IPS-NIHi7 (cell line): ENCODE measurements around the gene ZFYVE9.
A peak's percentile ranks its signal among the peaks of the same experiment; 100 is the strongest.

Experiments used
- DNase-seq: peaks from one replicate; pipeline ENCODE4 v3.0.0; 2012; ENCODE audit warnings: mixed read lengths; ENCODE audit errors: extremely low spot score

ZFYVE9 gene

DNA sequence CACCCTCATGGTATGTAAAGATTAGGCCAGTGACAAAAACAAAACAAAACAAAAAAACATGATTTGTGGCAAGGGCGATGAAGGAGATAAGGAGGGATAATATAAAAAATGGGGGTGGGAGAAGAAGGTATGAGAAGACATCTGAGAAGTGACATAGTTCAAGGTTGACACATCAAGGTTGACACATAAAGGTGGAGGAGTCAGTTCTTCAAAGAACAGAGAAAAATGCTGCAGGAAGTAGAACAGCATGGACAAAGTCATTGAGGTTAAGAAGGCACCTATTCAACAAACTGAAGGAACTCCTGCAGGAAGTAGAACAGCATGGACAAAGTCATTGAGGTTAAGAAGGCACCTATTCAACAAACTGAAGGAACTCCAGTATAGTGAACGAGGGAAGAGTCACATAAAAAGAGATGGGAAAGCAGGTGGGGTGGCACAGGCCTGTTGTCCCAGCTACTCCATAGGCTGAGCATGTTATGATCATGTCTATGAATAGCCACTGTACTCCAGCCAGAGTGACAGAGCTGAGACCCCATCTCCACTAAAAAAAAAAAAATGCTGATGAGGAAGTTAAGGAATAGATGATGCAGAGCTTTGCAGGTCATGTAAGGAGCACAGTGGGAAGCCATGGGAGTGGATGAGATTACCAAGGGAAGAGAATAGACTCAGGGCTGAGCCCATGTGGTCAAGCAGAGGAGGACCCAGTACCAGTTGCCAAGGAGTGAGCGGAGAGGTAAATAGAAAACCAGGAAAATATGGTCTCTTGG, 101.5 kb downstream of the ZFYVE9 start:
- DNase-seq = no peak

- no peak for DNase-seq
Measured at GRCh38 chr1:52249831-52250230, 107.9 kb downstream of the ZFYVE9 start.

GRCh38 chr1:52253421-52253820, 111.5 kb downstream of the ZFYVE9 start:
- DNase-seq = no peak

DNA sequence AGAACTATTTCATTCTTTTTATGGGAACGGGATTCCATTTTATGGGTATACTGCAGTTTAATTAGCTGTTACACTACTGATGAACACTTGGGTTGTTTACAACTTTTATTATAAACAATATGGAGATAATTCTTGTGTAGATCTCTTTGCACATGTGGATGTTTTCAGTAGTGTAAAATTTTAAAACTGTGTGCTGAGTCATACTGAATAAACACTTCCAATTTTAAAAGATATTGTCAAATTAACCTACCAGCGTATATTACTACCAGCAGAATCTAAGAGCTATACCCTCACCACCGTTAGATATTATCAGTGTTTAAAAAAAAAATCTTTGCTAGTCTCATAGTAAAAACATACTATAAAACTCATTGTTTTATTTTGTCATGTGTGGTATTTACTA, 118.0 kb downstream of the ZFYVE9 start:
- no peak for DNase-seq

GRCh38 chr1:52263153-52263910, 121.4 kb downstream of the ZFYVE9 start:
- DNase-seq = no peak

DNA sequence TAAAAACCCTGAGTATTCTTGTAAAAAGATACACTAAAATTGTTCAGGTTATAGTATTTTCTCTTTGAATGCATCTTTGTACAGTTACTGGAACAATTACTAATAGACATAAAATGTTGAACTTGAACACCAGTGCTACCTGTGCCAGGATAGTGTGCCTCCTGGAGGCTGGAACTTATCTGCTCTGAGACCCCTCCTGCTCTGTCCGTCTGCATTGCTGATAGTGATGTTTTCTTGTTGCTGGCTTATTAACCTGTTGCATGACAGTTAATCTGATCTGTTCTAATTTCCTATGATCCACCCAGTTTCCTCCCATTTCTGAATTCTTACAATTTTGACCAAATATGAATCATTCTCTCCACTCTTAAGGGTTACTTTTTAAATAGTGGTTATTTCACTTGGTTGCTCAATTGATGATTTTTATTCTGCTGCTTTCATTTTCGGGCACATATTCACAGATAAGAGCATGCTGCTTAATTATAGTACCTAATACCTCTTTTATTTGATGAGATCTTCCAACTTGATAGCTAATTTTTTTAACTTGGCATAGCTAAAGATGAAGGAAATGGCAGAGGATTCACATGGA, 122.7 kb downstream of the ZFYVE9 start:
- DNase-seq = no peak

DNA sequence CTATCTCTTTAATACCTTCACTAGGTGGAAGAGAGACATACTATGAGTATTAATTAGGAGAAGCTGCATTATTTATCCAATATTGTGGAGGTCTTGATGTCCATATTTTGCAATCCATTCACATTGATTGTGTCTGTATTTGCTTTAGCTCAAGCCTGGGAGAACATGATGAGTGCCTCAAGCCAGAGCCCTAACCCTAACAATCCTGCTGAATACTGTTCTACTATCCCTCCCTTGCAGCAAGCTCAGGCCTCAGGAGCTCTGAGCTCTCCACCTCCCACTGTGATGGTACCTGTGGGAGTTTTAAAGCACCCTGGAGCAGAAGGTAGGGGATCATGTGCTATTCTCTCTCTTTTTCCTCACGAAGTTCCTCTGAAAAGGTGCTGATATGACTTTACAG, 124.6 kb downstream of the ZFYVE9 start:
- peak; percentile 11 for DNase-seq

DNA sequence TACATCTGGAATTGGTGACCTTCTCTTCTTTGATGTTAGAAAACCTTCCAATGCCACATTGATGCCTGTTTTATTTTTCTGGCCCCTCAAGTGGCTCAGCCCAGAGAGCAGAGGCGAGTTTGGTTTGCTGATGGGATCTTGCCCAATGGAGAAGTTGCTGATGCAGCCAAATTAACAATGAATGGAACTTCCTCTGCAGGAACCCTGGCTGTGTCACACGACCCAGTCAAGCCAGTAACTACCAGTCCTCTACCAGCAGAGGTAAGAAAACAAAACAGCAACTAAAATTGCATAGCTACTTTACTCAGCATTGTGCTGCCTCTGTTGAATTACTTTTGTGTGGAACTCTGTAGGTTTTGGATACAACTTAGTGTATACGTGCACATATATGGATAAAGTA, 126.5 kb downstream of the ZFYVE9 start:
- DNase-seq = peak; percentile 49

- DNase-seq = no peak
Measured at GRCh38 chr1:52281518-52281917, 139.6 kb downstream of the ZFYVE9 start.

- DNase-seq = no peak
Measured at GRCh38 chr1:52288286-52288685, 146.4 kb downstream of the ZFYVE9 start.

- DNase-seq = no peak
Measured at GRCh38 chr1:52294580-52294979, 152.7 kb downstream of the ZFYVE9 start.

GRCh38 chr1:52296345-52296744, 154.5 kb downstream of the ZFYVE9 start:
- peak; percentile 67 for DNase-seq

DNA sequence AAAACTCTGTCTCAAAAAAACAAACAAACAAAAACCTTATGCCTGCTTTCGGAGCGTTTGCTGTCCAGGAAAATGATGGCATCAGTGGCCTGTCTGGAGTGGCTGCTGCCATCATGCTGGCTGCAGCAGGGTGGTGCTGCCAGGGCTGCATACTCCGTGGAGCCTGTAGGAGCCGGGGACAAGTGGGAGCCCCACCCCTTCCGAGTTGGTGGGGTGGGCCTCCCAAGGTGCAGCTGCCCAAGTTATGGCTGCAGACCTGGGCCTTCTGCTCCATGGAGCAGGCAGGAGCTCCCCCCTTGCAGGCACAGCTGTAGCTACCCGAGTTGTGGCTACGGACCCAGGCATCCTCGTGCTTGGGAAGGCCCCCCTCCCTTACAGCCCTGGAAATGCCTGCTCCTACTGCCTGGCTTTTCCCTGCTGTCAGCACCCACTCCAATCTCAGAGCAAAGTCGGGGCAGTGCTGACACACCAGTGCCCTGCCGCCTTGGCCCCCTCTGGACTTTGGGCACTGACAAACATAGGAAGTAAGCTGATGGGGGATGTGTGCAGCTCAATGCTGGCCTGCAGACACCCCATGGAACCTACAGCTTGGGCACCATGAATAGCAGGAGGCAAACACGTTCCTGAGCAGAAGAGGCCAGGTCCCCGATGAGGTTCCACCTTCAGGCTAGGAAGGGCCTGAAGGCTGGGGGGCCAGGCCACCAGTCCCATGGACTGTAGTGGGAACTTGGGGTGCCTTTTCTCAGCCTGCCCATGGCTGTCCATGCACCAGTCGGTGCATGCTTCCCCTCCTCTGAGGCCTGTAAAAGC, 163.7 kb downstream of the ZFYVE9 start:
- DNase-seq = no peak

GRCh38 chr1:52306227-52307006, 164.5 kb downstream of the ZFYVE9 start:
- DNase-seq = no peak

- no peak for DNase-seq
Measured at GRCh38 chr1:52321061-52321460, 179.2 kb downstream of the ZFYVE9 start.

- DNase-seq = no peak
Measured at GRCh38 chr1:52323731-52324130, 181.8 kb downstream of the ZFYVE9 start.

DNA sequence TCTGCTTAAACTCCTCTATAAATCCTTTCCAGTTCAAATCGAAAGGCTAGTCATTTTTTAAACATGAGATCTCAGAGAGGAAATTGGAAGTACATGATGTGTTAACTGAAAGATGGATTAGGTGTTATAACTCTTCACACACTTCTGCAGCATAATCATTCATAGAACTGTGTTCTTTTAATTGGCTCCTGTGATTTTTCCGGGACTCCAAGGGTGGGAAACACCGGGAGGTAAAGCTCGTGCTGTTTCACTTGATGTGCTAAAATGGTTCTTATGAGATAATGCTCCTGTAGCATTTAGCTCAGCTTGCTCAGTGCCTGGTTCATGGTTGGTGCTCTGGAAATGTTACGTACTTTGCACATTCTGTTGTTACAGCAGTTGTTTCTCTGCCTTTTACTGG, 183.9 kb downstream of the ZFYVE9 start:
- DNase-seq = no peak

DNA sequence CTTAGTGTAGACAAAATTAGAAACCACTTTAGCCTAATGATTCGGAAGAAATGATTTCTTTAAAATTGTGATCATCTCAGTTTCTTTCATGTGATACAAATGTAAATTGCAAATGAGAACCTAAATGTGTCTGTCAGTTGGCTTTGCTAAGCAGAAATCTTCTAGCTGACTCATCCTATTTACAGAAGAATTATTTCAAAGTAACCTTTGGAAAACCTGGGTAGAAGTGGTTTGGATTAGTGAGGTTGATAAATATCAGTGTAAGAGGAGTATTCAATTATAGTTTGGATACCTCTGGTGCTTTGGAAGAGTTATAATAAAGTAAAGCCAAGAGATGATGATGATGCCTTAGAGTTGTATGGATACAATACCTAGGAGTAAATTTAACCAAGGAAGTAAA, 186.7 kb downstream of the ZFYVE9 start:
- no peak for DNase-seq

DNA sequence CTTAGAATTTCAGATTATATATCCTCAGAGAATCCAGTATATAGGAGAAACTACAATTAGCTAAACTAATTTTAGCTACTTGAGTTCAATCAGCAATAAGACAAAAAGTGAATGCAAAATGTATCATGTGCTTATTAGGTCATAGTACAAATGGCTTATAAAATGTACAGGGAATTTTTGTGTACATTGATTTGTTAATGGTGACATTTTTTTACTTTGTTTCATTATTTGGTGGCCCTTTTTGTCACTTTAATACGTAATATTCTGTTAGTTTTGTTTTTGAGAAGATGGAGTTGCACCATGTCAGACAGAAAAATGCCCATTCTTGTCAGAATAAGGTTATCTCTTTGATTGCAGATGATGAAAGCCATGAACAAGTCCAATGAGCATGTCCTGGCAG, 190.5 kb downstream of the ZFYVE9 start:
- no peak for DNase-seq

- DNase-seq = no peak
Measured at GRCh38 chr1:52334906-52335528, 193.1 kb downstream of the ZFYVE9 start.

GRCh38 chr1:52337439-52337838, 195.6 kb downstream of the ZFYVE9 start:
- no peak for DNase-seq
